ENCODE measurements around the gene C1orf116.

The C1orf116 gene

GRCh38 chr1:206987873-206988272, 44.7 kb downstream of the C1orf116 start:
- DNase-seq (ENCODE audit: low read depth) = no peak

GRCh38 chr1:206986885-206987284, 45.7 kb downstream of the C1orf116 start:
- DNase-seq (ENCODE audit: low read depth) = no peak

- no peak for DNase-seq (ENCODE audit: low read depth)
Measured at GRCh38 chr1:206986402-206986801, 46.2 kb downstream of the C1orf116 start.

GRCh38 chr1:206985162-206985749, 47.3 kb downstream of the C1orf116 start:
- DNase-seq (ENCODE audit: low read depth) = no peak

GRCh38 chr1:206982216-206982615, 50.3 kb downstream of the C1orf116 start:
- DNase-seq (ENCODE audit: low read depth) = peak; percentile 18

- peak; percentile 9 for DNase-seq (ENCODE audit: low read depth)
Measured at GRCh38 chr1:206979379-206980043, 53.0 kb downstream of the C1orf116 start.

- no peak for DNase-seq (ENCODE audit: low read depth)
Measured at GRCh38 chr1:206978259-206978658, 54.3 kb downstream of the C1orf116 start.

GRCh38 chr1:206975306-206975705, 57.2 kb downstream of the C1orf116 start:
- DNase-seq (ENCODE audit: low read depth) = no peak

- DNase-seq (ENCODE audit: low read depth) = no peak
Measured at GRCh38 chr1:206974140-206974539, 58.4 kb downstream of the C1orf116 start.

GRCh38 chr1:206972728-206973127, 59.8 kb downstream of the C1orf116 start:
- no peak for DNase-seq (ENCODE audit: low read depth)

- DNase-seq (ENCODE audit: low read depth) = no peak
Measured at GRCh38 chr1:206971029-206971655, 61.4 kb downstream of the C1orf116 start.

GRCh38 chr1:206970446-206970845, 62.1 kb downstream of the C1orf116 start, which contains the start of gene FCAMR:
TSS of gene FCAMR (minus strand) at chr1:206970460. CDS start at chr1:206970125, 335 bp downstream.
- DNase-seq (ENCODE audit: low read depth) = no peak

- no peak for DNase-seq (ENCODE audit: low read depth)
Measured at GRCh38 chr1:206969090-206969489, 63.5 kb downstream of the C1orf116 start.
